ENCODE results near the gene FAM43A. TPM values are rescaled to one million over a fixed set of nuclear protein-coding genes. Genes with fewer than 3 reads are reported as not detected.

FAM43A gene
- total and polyA plus RNA-seq, 2 of the 8 experiments (the other 6 are each of a cell fraction or from before 2014, with no cell fraction given), result 2.3 to 2.6 TPM

DNA sequence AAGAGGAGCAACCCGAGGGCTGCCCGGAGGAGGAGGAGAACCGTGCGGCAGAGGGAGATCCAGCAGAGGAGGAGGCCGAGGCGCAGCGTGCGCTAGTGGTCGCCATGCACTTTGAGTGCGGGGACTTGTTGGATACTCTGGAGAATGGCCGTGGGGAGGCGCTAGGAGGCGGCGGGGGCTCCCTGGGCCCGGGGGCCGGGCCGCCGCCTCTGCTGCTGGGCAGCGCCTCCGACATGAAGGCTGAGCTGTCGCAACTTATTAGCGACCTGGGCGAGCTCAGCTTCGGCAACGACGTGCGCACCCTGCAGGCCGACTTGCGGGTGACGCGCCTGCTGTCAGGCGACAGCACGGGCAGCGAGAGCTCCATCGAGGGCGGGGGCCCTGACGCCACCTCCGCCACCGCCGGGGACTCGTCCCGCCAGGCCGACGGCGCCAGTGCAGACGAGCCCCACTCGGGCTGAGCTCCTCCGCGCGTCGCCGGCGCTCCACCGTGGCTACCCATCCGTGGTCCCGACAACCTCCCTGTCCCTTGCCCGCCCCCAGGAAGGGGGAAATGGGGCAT lies 2.0 kb downstream of the FAM43A start (continued):
- TF ChIP-seq POLR2A (IDR thresholded peaks at IDR 0.05; ENCODE audit: control extremely low read depth in 1 of 2, low read depth in 2 of 2, low read length in 2 of 2) (no peak), SAP30 (IDR thresholded peaks at IDR 0.05; ENCODE audit: insufficient read depth, insufficient replicate concordance, low read length) (no peak), RAD21 (IDR thresholded peaks at IDR 0.05 in 1 of 2, conservative IDR thresholded peaks at IDR 0.05 in 1 of 2; ENCODE audit: low read depth in 2 of 2, low read length in 2 of 2) (peak; percentile 52 to 69; a peak in 3 of 4 replicates), BCL11A (IDR thresholded peaks at IDR 0.05; ENCODE audit: low read depth in 2 of 2, low read length in 2 of 2) (no peak), KDM5A (IDR thresholded peaks at IDR 0.05; ENCODE audit: low read length) (no peak), KDM1A (IDR thresholded peaks at IDR 0.05; ENCODE audit: borderline replicate concordance, low read length) (no peak), EZH2 (IDR thresholded peaks at IDR 0.05; ENCODE audit: low read depth, low read length, severe bottlenecking) (peak; percentile 3), CBX5 (IDR thresholded peaks at IDR 0.05; ENCODE audit: low read depth, low read length) (no peak), TBP (IDR thresholded peaks at IDR 0.05; ENCODE audit: low read depth, low read length) (no peak), TCF12 (IDR thresholded peaks at IDR 0.05; ENCODE audit: low read depth, low read length) (0 out of 2 replicates have a peak, but pooled peaks have one; percentile 5), CEBPB (IDR thresholded peaks at IDR 0.05; ENCODE audit: low read depth, low read length) (peak; percentile 65; the same call in 1 of the 2 replicates), BRCA1 (IDR thresholded peaks at IDR 0.05; ENCODE audit: low read depth, low read length) (no peak), SP4 (IDR thresholded peaks at IDR 0.05; ENCODE audit: low read length) (no peak), JUND (IDR thresholded peaks at IDR 0.05; ENCODE audit: low read length) (no peak), ASH2L (IDR thresholded peaks at IDR 0.05; ENCODE audit: low read length) (no peak), NRF1 (IDR thresholded peaks at IDR 0.05; ENCODE audit: low read depth, low read length) (no peak), POU5F1 (IDR thresholded peaks at IDR 0.05; ENCODE audit: low read depth, low read length) (no peak), HDAC6 (IDR thresholded peaks at IDR 0.05; ENCODE audit: low read depth, low read length) (no peak), CHD1 (IDR thresholded peaks at IDR 0.05; ENCODE audit: low read depth, low read length) (no peak), POLR2AphosphoS5 (IDR thresholded peaks at IDR 0.05; ENCODE audit: low read depth, low read length) (0 out of 2 replicates have a peak, but pooled peaks have one; percentile 27), SP2 (IDR thresholded peaks at IDR 0.05; ENCODE audit: low read length) (no peak), SP1 (IDR thresholded peaks at IDR 0.05; ENCODE audit: low read depth, low read length) (no peak), TAF1 (IDR thresholded peaks at IDR 0.05; ENCODE audit: low read depth, low read length) (0 out of 2 replicates have a peak, but pooled peaks have one; percentile 27)
- TF ChIP-seq, protein P1, sequence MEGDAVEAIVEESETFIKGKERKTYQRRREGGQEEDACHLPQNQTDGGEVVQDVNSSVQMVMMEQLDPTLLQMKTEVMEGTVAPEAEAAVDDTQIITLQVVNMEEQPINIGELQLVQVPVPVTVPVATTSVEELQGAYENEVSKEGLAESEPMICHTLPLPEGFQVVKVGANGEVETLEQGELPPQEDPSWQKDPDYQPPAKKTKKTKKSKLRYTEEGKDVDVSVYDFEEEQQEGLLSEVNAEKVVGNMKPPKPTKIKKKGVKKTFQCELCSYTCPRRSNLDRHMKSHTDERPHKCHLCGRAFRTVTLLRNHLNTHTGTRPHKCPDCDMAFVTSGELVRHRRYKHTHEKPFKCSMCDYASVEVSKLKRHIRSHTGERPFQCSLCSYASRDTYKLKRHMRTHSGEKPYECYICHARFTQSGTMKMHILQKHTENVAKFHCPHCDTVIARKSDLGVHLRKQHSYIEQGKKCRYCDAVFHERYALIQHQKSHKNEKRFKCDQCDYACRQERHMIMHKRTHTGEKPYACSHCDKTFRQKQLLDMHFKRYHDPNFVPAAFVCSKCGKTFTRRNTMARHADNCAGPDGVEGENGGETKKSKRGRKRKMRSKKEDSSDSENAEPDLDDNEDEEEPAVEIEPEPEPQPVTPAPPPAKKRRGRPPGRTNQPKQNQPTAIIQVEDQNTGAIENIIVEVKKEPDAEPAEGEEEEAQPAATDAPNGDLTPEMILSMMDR (IDR thresholded peaks at IDR 0.05; ENCODE audit: control extremely low read depth in 1 of 3, insufficient read depth in 1 of 3, low read depth in 1 of 3, low read length in 3 of 3), result peak; percentile 60 to 82 (median 62)
